Left colon (tissue), 2 donors: ENCODE measurements around the gene MAPK8IP3. TPM values are rescaled to one million over a fixed set of nuclear protein-coding genes. Genes with fewer than 3 reads are reported as not detected.
A peak's percentile ranks its signal among the peaks of the same experiment; 100 is the strongest.

Experiments
- ATAC-seq: fragments of 200-7000 bp; cut with Tn5 transposase; one replicate; pipeline ENCODE4 v1.9.1; 2020; ENCODE audit warnings: mild to moderate bottlenecking, moderate library complexity
- DNase-seq, 2 donors: peaks; one replicate each; pipeline ENCODE4 v3.0.0-alpha.2; 2020
- intact Hi-C, 2 donors: fragments of 100-400 bp; cut with DNase I in 1 of 2; cut with micrococcal nuclease in 1 of 2; formaldehyde crosslinking; loops; one replicate each; pipeline versions ENCODE4 v1.11.2 to v1.14.0; 2022; cut with DNase I, micrococcal nuclease
- long read RNA-seq: library from polyadenylated mRNA; unstranded; transcript quantifications from one replicate; pipeline ENCODE4 v2.0.0, GENCODE V29; 2021
- total RNA-seq, 2 donors: library from RNA; stranded (reverse); fragmentation: NEBNext Ultra II Directional; extraction: Animal tissue kit (Norgen Biotek cat#: 25700); gene quantifications; one replicate each; pipeline ENCODE4 v1.2.1, GENCODE V29; 2021
- donor health status: DM: no; HTN: no; CAD: no.
- donor health status: DM: yes; HTN: yes; CAD: no.

MAPK8IP3 gene, protein sequence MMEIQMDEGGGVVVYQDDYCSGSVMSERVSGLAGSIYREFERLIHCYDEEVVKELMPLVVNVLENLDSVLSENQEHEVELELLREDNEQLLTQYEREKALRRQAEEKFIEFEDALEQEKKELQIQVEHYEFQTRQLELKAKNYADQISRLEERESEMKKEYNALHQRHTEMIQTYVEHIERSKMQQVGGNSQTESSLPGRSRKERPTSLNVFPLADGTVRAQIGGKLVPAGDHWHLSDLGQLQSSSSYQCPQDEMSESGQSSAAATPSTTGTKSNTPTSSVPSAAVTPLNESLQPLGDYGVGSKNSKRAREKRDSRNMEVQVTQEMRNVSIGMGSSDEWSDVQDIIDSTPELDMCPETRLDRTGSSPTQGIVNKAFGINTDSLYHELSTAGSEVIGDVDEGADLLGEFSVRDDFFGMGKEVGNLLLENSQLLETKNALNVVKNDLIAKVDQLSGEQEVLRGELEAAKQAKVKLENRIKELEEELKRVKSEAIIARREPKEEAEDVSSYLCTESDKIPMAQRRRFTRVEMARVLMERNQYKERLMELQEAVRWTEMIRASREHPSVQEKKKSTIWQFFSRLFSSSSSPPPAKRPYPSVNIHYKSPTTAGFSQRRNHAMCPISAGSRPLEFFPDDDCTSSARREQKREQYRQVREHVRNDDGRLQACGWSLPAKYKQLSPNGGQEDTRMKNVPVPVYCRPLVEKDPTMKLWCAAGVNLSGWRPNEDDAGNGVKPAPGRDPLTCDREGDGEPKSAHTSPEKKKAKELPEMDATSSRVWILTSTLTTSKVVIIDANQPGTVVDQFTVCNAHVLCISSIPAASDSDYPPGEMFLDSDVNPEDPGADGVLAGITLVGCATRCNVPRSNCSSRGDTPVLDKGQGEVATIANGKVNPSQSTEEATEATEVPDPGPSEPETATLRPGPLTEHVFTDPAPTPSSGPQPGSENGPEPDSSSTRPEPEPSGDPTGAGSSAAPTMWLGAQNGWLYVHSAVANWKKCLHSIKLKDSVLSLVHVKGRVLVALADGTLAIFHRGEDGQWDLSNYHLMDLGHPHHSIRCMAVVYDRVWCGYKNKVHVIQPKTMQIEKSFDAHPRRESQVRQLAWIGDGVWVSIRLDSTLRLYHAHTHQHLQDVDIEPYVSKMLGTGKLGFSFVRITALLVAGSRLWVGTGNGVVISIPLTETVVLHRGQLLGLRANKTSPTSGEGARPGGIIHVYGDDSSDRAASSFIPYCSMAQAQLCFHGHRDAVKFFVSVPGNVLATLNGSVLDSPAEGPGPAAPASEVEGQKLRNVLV (N-terminal part only)
- total RNA-seq, result 10 to 100 TPM; 55.2 to 79.0 TPM
- long read RNA-seq, partial matches to known transcripts, result 21 of 23 reads
- long read RNA-seq, other reads (novel, unspliced or antisense), result 2 of 23 reads

DNA sequence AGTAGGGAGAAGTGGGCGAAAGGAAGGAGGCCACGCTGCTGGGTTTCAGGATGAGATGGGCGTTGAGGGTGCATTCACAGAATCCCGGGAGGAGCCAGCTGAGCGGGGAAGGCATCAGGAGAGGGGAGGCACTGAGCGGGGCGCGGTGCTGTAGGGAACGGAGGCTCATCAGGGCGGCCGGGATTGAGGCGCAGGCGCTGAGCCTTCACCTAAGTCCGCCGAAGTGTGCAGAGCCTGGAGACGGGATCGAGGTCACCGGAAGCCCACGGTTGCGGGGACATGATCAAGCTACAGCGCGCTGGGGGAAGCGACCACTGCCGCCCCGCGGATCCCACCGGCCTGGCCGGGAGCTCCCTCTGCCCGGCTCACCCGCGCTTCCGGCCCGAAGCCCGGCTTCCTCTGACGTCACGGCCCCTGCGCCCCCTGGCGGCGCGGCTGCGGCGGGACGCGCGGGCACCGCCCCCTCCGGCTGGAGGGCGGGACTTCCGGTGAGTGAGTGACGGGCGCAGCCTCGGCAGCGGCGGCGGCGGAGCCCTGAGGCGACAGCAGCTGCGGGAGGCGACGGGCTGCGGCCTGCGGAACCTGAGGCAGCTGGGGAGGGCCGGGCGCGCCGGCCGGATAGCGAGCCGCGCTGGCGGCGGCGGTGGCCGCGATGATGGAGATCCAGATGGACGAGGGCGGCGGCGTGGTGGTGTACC lies at the start of gene MAPK8IP3:
MAPK8IP3 (plus strand) TSS at position 508 of the 698 bp plus-strand sequence; CDS start at position 653, 145 bp downstream.
- ATAC-seq (peak; percentile 91), DNase-seq (peak; percentile 78 to 92)
- intact Hi-C loops, result no loop called here

DNA sequence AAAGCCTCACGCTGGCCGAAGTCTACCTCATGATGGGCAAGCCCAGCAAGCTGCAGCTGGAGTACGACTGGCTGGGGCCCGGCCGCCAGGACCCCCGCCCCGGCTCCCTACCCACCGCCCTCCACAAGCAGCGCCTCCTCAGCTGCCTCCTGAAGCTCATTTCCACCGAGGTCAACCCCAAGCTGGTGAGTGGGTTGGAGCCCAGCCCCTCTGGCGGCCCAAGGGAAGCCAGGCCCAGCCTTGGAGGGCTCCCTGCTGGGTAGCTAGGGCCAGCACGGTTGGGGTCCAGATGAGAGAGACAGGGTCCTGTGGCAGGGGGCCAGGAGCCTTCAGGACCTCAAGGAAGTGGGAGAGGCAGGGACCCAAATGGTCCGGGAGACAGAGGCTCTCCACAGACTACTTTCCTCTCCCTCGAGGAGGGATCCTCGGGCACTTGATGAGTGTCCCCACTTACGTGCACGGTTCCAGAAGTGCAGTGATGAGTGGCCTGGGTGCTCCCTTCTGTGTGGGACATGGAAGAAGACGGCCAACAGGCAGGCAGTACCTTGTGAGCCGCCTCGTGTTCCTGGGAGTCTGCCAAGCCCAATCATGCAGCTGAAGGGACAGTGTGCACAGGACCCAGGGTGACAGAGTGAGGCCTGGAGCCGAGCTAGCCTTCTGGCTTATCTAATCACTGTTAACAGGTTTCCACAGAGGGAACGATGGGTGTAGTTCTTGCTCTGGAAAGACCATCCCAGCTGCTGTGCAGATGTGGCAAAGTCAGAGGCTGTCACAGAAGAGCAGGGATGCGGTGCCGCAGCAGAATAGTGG lies 49.0 kb upstream of the MAPK8IP3 start:
- no peak for ATAC-seq

DNA sequence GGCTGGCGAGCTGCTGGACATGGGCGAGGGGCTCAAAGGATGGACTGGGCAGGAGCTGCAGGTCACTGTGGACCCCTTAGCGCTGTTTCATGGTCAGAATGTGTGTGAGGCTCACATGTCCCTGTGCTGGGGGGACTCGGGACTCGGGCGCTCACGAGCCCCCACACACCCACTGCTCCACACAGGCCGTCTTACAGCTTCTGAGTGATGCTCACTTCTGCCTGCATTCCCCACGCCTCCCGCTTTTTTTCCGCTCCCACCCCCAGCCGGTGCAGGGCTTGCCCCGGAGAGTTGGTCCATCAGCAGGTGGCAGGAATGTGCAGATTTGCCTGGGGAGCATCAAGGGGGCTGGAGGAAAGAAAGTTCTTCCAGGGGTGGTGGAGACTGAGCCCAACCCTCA lies 48.2 kb upstream of the MAPK8IP3 start:
- intact Hi-C loops, result no loop called here
- DNase-seq, result no peak
- ATAC-seq, result no peak

More for the DNA sequence above, 49.0 kb upstream of the MAPK8IP3 start:
- DNase-seq, result no peak
- intact Hi-C loops, result no loop called here

DNA sequence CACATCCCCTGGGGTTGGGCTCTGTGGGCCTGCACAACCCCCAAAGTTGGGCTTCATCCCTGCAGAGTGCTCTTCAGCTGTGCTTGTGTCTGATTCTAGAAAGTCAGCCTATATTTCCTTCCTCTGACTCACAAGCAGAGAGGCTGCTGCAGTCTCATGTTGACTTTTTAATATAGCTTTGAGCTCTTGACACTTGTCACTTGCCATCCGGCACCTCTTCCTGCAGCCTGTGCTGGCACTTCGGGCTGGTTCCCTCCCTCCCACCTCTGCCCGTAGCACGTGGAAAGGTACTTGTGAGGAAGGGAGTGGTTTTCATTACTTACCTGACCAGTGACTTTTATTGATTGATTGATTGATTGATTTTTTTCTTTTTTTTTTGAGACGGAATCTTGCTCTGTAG lies 47.0 kb upstream of the MAPK8IP3 start:
- no peak for DNase-seq
- no peak for ATAC-seq
- intact Hi-C loops, result no loop called here

DNA sequence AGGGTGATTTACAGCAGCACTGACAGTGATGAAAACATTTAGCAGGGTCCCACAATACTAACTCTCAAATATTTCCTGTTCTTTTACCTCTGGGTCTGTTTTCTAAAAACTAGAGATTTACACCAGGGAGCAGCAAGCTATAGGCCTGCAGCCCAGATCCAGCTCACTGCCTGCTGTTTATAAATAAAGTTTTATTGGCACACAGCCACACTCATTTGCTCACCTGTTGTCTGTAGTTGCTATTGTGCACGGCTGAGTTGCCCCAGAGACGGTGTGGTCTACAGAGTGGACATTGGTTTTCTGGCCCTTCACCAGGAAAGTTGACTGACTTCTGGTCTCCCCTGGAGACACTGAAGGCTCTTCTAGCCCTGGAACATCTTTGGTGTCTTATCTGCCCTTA lies 44.2 kb upstream of the MAPK8IP3 start:
- intact Hi-C loops, result no loop called here
- ATAC-seq (no peak), DNase-seq (no peak)

DNA sequence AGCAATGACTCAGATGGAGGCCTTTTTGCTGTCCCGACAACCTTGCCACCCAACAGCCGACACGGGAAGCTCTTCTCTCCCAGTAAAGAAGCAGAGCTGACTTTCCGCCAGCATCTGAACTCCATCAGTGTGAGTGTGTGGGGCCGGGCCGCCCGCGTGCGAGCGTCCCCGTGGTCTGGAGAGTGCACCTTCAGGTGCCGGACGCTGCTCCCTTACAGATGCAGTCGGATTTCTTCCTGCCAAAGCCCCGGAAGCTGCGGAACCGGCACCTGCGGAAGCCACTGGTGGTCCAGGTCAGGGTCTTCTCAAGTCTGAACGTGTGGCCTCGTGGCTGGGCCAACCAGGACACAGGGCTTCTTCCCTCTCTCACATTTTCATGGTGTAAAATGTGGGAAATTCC lies 43.5 kb upstream of the MAPK8IP3 start:
- no peak for DNase-seq
- intact Hi-C loops, result no loop called here
- ATAC-seq, result no peak

DNA sequence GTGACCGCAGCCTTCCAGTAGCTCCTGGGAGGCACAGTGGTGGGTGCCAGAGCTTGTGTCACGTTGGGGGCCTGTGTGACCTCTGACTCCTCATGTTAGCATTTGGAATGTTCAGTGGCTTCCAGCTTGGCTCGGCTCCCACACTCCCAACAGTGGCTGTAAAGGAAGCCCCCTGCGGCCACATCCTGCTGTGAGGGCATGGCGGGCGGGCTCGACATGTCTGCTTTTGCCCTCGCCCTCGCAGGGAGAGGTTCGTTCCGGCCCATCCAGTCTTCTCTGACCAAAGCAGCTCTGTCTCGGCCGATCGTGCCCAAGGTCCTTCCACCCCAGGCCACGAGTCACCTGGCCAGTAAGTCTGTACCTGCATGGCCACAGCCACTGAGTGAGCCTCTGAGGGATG lies 40.2 kb upstream of the MAPK8IP3 start:
- ATAC-seq (no peak), DNase-seq (no peak)
- intact Hi-C loops, result no loop called here

DNA sequence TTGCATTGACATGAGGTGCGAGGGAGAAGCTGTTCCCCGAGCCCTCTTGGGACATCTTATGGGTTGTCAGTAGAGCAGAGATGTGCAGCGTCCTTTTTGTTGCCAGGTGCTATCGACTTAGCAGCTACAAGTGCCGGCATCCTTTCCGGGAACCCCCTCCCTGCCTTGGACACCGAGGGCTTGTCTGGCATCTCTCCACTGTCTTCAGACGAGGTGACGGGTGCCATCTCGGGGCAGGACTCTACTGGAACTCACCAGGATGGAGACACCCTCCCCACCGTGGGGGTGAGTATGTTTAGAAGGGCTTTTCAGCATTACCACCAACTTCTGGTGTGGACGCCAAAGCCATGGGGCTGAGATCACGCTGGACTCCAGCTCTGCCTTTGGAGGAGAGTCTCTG lies 39.7 kb upstream of the MAPK8IP3 start:
- DNase-seq (no peak), ATAC-seq (no peak)
- intact Hi-C loops, result no loop called here

DNA sequence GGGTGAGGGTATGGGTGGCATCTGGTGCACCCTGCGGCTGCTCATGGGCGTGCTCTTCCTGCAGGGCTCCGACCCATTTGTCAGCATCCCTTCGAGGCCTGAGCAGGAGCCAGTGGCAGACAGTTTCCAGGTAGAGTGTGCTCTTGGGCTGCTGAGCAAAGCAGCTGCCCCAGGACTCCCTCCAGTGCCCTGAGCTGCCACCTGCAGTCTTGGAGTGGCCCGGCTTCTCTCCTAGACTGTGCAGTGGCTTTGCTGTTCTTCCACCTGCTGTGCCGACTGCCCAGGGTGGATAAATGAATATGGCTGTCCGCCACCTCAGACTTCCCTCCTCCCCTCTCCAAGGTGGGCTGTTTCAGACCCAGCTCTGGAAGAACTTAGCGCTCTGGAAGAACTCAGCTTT lies 38.7 kb upstream of the MAPK8IP3 start:
- ATAC-seq (no peak), DNase-seq (no peak)
- intact Hi-C loops, result no loop called here

DNA sequence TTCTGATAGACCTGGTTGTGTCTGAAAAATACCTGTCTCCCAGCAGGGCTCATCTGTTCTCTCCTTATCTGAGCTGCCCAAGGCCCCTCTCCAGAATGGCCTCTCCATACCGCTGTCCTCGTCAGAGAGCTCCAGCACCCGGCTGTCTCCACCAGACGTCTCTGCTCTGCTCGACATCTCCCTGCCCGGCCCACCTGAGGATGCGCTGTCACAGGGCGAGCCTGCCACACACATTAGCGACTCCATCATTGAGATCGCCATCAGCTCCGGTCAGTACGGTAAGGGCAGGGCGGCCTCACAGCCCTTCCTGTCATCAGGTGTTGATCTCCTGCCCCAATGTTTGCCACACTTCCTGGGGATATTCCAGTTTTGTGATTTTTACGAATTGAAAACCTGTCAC lies 38.1 kb upstream of the MAPK8IP3 start:
- no peak for ATAC-seq
- intact Hi-C loops, result no loop called here
- DNase-seq, result no peak

DNA sequence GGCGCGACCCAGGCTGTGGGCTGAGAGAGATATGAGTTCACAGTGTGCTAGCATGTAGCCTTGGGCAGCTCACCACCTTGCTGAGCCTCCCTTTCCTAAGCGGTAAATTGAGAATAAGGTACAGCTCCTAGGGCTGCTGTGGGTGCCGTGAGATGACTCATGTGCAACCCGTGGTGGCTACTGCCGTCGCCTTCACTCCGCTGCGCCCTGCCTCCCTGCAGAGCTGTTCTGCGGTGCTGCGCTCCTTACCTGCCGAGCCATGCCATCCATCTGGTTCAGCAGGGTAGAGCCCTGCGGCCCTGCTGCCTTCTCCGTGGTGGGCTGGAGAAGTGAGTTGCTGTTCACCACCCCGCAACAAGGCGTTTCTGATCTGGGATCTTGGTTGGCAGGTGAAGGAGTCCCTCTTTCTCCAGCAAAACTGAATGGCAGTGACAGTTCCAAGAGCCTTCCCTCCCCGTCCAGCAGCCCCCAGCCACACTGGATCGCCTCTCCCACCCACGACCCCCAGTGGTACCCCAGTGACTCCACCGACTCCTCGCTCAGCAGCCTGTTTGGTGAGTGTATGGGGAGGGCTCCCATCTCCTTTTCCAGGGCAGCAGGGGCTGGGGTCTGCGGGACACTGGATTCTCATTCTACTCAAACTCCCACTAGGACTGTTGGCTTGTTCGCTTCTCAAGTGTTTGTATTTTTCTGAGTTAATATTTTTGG lies 37.2 kb upstream of the MAPK8IP3 start:
- DNase-seq (no peak), ATAC-seq (no peak)
- intact Hi-C loops, result no loop called here

DNA sequence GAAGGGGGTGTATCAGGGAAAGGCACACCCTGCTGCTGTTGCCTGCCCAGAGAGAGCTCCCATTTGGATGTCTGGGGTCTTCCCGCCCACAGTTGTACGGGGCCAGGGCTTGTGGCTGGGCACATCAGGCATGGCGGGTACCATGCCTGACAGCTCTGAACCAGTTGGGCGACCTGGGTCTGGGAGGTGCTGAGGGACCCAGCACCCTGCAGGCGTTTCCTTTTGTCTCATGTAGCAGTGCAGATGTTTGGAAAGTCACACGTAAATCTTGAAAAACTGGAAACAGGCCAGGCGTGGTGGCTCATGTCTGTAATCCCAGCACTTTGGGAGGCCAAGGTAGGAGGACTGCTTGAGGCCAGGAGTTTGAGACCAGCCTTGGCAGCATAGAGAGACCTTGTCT lies 36.3 kb upstream of the MAPK8IP3 start:
- no peak for ATAC-seq
- intact Hi-C loops, result no loop called here
- DNase-seq, result no peak

DNA sequence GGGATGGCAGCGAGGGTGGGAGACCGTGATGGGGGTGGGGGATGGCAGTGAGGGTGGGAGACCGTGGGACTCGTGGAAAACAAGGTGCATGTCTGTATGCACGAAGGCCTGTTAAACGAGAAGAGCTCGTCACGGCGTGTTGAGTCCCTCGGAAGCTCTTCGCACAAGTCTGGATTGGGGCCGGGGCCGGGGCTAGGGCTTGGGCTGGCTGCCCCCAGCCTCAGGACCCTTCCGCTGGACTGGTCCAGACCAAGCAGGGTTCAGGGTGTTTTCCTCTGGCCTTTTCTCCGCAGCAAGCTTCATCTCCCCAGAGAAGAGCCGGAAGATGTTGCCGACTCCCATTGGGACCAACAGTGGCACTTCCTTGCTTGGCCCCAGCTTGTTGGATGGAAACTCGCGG lies 35.6 kb upstream of the MAPK8IP3 start:
- ATAC-seq, result no peak
- intact Hi-C loops, result no loop called here

DNA sequence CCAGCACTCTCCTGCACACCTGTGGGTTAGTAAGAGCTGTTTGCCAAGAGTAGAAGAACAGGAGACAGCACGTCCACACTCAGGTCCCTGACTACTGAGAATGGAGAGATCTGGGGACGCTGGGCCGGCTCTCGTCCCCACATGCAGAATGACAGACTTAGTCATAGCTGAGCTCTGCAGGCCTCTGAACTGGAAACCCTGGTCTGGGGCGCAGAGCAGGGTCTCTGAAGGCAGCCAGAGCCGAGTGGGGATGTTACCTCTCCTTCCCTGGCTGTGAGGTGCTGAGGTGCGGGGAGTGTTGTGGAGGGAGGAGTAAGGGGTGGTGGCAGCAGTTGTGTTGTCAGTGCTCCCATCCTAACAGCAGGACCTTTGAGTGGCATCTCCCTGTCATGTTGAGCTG lies 35.1 kb upstream of the MAPK8IP3 start:
- no peak for DNase-seq
- no peak for ATAC-seq
- intact Hi-C loops, result no loop called here

More for the DNA sequence above, 35.6 kb upstream of the MAPK8IP3 start:
- DNase-seq, result no peak

DNA sequence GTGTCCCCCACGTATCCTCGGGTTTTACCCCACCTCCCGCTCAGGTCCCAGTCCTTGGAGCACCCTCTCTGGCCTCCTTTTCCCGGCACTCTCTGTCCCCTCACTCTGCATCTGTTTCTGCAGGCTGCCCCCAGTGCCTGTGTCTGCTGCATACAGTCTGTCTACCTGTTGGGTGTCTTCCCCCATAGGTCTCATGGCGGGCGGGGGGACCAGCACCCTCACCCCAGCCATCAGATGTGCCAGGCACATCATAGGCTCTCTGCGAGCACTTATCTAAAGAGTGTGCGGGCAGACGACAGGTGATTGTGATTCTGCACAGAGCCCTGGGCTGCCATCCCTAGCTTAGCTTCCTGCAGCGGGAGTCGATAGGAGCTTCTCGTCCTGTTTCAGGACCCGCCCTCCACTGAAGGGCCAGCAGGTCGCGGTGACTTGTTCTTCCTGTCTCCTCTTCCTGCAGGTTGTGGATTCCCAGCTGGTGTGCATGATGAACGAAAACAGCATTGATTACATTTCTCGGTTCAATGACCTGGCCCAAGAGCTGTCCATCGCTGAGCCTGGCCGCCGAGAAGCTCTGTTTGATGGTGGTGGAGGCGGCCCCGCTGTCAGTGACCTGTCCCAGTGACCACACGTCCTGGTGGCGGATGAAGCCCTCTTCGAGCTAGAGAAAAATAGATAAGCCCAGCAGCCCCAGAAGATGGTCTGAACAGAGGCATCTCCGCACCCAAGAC lies 32.4 kb upstream of the MAPK8IP3 start:
- intact Hi-C loops, result no loop called here
- ATAC-seq, result no peak
- DNase-seq, result no peak

DNA sequence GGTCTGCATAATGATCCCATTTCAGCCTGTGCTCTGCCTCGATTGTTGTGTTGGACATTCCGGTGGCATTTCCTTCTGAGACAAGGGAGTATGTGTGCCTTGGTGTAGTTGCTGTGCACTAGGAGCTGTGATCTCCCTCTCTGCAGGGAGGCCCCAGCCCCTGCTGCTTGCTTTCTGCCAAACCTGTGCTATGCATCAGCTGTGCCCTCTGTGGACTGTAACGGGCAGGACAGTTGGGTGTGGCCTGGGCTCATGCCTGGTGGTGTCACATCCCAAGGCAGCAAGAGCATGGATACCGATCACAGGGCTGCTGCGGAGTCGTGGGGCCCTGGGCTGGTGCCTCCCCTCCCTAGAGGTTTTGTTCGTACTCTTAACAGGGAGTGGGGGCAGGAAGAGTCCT lies 31.7 kb upstream of the MAPK8IP3 start:
- intact Hi-C loops, result no loop called here
- no peak for DNase-seq
- ATAC-seq, result no peak
